ENCODE measurements around the gene KCNMB2. TPM values are rescaled to one million over a fixed set of nuclear protein-coding genes. Genes with fewer than 3 reads are reported as not detected.

KCNMB2 gene
- total RNA-seq, 1 donor from 2014 or later, result not detected

DNA sequence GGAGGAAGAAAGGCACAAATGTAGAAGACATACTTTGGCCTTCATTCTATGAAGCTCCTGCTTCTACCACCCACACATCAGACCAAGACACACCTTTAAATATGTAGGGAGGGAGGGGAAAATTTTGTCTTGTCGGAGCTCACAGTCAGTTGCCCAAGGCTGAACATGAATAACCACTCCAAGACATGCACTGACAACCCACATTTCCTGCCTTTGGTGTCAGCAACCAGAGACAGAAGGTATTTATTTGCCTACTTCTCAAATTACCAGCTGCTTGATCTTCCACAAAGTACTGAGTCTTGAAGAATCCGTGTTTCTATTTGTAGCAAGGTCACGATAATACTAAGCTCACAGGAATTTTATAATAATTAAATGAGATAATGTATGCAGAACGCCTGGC lies 169.7 kb downstream of the KCNMB2 start:
- no peaks in the 10 kb centered on the region for H3K9me3 ChIP-seq
- intact Hi-C loops (cut with DNase I), result no loop called here

DNA sequence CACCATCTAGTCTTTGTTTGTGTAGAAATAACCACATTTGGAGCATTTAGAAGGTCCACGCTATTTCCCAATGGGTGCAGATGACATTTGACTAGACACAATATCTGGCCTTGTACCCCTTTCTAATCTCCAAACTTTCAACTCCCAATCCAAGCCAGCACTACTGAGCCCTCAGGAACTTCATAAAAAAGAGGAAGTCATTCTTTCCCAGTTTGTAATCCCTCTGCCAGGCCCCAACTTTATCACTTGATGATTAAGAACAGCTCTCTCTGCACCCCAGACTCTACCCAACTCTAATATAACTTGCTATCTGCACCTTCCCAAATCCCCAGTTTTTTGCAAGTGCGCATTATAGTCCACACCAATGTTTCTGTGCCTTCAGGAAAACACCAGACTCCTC lies 170.2 kb downstream of the KCNMB2 start:
- TF ChIP-seq, protein P1, sequence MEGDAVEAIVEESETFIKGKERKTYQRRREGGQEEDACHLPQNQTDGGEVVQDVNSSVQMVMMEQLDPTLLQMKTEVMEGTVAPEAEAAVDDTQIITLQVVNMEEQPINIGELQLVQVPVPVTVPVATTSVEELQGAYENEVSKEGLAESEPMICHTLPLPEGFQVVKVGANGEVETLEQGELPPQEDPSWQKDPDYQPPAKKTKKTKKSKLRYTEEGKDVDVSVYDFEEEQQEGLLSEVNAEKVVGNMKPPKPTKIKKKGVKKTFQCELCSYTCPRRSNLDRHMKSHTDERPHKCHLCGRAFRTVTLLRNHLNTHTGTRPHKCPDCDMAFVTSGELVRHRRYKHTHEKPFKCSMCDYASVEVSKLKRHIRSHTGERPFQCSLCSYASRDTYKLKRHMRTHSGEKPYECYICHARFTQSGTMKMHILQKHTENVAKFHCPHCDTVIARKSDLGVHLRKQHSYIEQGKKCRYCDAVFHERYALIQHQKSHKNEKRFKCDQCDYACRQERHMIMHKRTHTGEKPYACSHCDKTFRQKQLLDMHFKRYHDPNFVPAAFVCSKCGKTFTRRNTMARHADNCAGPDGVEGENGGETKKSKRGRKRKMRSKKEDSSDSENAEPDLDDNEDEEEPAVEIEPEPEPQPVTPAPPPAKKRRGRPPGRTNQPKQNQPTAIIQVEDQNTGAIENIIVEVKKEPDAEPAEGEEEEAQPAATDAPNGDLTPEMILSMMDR (IDR thresholded peaks at IDR 0.05), result no peak
- no peak for DNase-seq (ENCODE audit: low spot score in 2 of 2)
- Histone ChIP-seq H3K27me3 (no peaks in the 10 kb centered on the region), H3K36me3 (no peaks in the 10 kb centered on the region), H3K4me1 (peaks cover 0 to 3% of the 10 kb centered on the region in 2 donors), H3K4me3 (no peak overlapping the region), H3K27ac (no peak overlapping the region), H3K9me3 (no peaks in the 10 kb centered on the region)
- intact Hi-C loops (cut with DNase I), result no loop called here

More for the DNA sequence above, 169.7 kb downstream of the KCNMB2 start:
- H3K27ac ChIP-seq, result no peak overlapping the region
- peaks cover 0 to 3% of the 10 kb centered on the region in 2 donors for H3K4me1 ChIP-seq
- no peaks in the 10 kb centered on the region for H3K36me3 ChIP-seq
- H3K4me3 ChIP-seq, result no peak overlapping the region
- DNase-seq (ENCODE audit: low spot score in 2 of 2), result no peak
- TF ChIP-seq, protein P1 (IDR thresholded peaks at IDR 0.05), result no peak
- H3K27me3 ChIP-seq, result no peaks in the 10 kb centered on the region

DNA sequence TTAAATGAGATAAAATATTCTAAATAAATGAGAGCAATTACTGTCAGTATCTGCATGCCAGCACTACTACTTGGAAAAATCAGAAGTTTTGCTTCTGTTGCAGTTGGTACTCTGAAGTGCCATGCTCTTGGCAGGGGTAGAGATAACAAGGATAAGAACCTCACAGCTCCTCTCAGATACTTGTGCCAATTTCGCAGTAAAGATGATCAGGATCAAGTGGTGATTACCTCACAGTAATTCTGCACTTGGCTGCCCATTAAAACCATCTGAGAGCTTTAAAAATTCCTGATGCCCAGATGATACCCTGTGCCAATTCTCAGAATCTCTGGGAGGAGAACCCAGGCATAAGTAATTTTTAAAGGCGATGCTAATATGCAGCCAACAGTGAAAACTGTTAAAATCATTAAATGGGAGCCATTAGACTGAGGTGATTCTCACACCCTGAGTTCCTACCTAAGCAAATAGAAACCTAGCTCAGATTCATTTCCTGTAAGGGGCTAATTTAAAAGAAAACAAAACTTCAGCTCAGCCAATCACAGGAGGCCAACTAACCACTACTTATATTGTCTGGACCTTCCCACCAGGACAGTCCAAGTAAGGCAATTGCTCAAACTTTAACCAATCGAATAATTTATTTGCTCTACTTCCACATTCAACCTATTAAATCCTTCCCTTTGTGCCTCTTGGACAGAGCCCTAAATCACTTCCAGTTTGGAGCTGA lies 171.2 kb downstream of the KCNMB2 start:
- intact Hi-C loops (cut with DNase I), result no loop called here
- TF ChIP-seq, protein P1 (IDR thresholded peaks at IDR 0.05), result no peak
- Histone ChIP-seq H3K4me3 (no peak overlapping the region), H3K4me1 (peaks cover 0 to 3% of the 10 kb centered on the region in 2 donors), H3K9me3 (no peaks in the 10 kb centered on the region), H3K36me3 (no peaks in the 10 kb centered on the region), H3K27me3 (no peaks in the 10 kb centered on the region), H3K27ac (no peak overlapping the region)
- no peak for DNase-seq (ENCODE audit: low spot score in 2 of 2)

DNA sequence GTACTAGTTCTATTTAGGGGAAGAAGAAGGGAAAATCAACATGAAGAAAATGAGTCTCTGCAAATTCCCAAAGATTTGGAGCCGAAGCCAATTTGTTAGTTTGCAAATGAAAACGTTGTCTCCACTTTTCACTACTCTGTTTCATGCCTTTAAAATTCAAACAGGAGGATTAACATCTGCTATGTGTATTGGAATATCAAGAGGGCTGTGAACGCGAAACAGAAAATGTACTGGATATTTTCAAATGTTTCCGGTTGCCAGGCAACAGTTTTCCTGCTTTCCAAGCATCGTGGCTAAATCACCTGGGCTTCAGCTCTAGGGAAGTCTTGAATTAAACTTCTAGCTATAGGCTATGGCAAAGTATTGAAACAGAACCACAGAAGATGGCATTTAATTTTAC lies 172.8 kb downstream of the KCNMB2 start:
- Histone ChIP-seq H3K4me3 (no peak overlapping the region), H3K9me3 (no peaks in the 10 kb centered on the region), H3K27me3 (no peaks in the 10 kb centered on the region), H3K4me1 (no peaks in the 10 kb centered on the region), H3K27ac (no peak overlapping the region), H3K36me3 (no peaks in the 10 kb centered on the region)
- intact Hi-C loops (cut with DNase I), result no loop called here
- TF ChIP-seq, protein P1 (IDR thresholded peaks at IDR 0.05), result no peak
- no peak for DNase-seq (ENCODE audit: low spot score in 2 of 2)

DNA sequence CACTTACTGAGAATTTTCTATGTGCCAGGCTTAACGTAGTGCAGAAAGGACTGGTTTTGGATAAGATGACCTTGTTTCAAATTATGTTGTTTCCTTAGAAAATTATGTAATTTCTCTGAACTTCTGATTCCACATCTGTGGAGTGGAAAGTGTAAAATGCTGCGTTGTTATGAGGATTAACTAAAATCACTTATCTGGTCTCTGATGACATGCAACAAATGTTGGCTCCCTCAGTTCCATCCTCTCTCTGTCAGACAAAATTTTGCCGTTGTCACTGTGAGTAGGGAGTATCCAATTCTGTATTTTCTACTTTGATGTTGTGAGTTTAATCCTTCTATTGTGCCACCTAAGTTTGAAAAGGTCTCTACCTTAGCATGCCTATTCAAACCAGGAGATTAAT lies 175.5 kb downstream of the KCNMB2 start:
- H3K9me3 ChIP-seq, result no peaks in the 10 kb centered on the region

More for the DNA sequence above, 175.5 kb downstream of the KCNMB2 start:
- H3K27me3 ChIP-seq, result no peaks in the 10 kb centered on the region
- no peak overlapping the region for H3K4me3 ChIP-seq
- TF ChIP-seq, protein P1 (IDR thresholded peaks at IDR 0.05), result no peak
- H3K4me1 ChIP-seq, result no peaks in the 10 kb centered on the region
- DNase-seq (ENCODE audit: low spot score in 2 of 2), result no peak
- no peaks in the 10 kb centered on the region for H3K36me3 ChIP-seq
- intact Hi-C loops (cut with DNase I), result no loop called here
- no peak overlapping the region for H3K27ac ChIP-seq

Measured in ascending aorta (tissue), 2 donors.